ENCODE data around the gene PCF11. TPM values are rescaled to one million over a fixed set of nuclear protein-coding genes. Genes with fewer than 3 reads are reported as not detected.
"Not testable (repeated sequence)": the region's sequence is repeated elsewhere in the genome, so short reads cannot be mapped to it uniquely, and the experiment has no call there.

The PCF11 gene
- total RNA-seq, 1 donor from 2014 or later, result 46.7 TPM

DNA sequence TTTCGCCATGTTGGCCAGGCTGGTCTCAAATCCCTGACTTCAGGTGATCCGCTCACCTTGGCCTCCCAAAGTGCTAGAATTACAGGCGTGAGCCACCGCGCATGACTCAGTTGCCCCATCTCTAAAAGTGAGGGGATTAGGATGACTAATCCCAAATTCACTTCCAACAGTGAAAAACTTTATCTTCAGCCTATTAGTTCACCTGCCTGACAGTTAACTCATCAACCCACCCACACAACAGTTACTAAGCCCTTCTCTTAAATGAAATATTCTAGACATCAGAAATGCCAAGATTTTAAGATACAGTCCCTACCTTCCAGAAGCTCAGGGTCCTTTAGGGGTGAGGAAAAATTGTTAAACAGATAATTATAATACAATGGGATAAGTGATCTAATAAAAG, 34.6 kb downstream of the PCF11 start:
- DNase-seq (ENCODE audit: low spot score), result no peak

DNA sequence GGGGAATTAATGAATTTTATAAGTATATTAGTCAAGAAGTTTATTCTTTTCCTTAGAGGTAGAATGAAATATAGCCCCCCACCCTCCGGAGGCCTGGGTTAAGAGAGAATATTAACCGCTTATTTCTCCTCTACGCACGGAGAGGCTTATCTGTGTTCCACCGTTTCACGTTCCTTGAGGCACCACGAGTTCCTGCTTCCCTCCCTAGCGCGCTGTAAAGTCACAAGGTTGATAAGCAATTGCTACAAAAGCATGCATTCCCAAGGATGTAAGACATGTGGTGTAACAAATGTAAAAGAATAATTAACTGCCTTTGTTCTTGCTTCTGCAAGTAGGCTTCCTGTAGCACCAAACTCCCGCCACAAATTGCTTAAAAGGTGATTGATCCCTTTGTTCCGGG, 35.1 kb downstream of the PCF11 start:
- no peak for DNase-seq (ENCODE audit: low spot score)

DNA sequence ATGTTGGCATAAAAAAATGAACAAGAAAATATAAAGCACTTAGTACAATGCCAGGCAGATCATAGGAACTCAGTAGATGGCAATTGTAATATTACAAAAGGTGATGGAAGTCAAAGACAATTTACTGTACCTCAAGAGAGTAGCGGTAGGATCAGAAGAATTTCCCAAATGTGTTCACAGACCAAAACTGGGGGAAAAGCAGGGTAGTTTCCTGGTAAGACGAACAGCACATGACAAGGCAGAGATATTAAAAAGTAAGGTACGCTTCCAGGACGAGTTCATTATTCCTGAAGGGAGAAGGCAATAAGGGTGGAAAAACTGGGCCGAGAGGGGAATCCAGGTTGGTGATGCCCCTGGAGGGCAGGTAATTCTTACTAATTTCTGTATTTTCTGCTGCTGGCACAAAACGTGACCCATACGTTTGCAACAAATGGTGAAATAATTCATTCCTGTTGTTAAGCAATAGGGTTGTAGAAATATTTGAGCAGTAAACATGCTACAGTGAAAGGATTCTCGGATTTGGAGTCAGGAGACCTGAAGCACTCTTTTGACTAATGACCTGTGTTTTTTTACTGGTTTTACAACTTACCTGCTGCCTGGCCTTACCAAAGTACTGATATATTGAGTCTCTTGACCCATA, 35.8 kb downstream of the PCF11 start:
- DNase-seq (ENCODE audit: low spot score), result no peak

DNA sequence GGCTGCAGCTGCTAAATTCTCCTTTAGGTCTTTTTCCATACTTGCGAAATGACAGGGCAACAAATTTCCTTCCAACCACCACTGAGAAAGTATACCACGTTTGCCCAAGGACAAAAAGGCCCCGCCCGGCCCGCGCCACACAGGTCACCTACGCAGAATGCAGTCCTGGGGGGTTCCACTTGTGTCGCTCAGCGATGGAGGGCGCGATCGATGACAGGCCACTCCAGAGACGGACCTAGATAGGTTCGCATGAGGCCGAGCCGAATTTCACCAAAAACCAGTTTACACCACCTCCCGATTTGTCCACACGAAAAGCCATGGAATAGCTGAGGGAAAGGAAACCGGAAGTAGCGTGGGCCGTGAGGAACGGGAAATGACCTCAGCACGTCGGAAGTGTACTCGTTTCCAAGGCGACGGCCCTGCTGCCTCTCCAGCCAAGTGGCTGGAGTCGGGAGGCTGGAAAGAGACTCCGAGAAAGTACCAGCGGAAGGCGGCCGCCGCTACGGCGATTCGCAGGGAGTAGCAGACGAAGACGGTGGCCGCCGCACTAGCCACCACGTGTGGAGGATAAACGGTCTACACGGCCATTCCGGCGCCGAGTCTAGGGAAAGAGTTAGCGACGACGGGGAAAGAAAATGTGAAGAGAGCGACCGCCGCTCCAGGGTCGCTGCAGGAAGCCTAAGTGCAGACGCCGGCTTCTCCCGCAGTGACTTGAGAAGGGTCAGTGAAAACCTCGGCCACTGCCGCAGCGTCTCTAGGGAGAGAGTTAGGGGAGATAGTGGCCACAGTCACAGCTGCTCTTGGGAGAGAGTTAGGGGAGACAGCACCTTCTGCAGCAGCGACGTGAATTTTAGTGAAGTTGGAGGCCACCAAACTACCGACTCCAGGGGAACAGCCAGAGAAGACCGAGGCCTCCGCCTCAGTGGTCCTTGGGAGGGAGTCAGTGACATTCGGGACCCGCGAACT, 36.7 kb downstream of the PCF11 start, which contains the start of gene ANKRD42:
Gene ANKRD42, plus strand, starts transcription at position 398 of the 966 bp plus-strand sequence. CDS start 959 bp downstream, outside the sequence.
- peak; percentile 95 for DNase-seq (ENCODE audit: low spot score)

DNA sequence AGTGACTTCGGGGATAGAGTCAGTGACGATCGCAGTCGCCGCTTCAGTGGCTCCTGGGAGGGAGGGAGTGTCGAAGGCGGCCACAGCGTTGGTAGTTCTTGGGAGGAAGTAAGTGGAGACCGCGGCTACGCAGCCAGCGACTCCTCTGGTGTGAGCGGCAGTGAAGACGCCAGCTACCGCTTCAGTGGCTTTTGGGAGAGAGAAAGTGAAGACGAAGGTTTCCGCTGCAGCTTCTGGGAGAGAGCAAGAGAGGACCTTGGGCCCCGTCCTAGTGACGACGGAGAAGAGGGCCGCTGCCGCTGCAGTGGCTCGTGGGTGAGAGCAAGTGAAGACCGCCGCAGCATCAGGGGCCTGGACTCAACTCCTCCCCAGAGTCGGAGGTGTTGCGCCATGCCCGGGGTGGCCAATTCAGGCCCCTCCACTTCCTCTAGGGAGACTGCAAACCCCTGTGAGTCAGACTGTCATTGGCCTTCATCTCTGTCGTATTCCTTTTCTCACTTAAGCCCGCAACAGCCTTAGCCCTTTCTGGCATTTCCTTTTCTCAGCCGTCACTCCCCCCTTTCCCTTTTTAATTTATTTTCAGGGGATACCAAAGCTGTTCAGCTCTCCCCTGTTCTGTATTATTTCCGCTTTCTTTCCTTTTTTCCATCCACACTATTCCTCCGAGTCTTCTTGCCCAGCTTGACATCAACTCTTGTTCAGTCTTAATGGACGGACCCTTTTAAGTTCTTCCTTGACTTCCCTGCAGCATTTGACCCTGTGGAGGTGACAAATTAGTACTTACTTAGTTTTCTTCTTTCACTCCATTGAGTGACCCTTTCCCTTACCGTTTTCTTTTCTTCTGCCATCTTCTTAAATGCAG, 37.6 kb downstream of the PCF11 start:
- peak; percentile 34 for DNase-seq (ENCODE audit: low spot score)

DNA sequence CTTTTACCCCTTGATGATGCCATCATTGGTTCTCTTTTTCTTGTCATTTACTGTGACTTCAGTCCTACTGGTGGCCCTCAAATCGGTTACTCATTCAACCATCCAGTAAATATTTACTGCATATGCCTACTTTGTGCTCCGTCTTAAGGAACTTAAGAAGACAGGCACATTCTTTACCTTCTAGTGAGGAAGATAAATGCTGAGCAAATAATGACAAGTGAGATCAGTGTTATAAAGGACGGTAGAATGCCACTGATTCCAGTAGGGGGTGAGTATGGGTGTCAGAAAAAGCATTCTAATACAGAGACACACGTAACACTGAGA, 38.2 kb downstream of the PCF11 start:
- DNase-seq (ENCODE audit: low spot score), result no peak

DNA sequence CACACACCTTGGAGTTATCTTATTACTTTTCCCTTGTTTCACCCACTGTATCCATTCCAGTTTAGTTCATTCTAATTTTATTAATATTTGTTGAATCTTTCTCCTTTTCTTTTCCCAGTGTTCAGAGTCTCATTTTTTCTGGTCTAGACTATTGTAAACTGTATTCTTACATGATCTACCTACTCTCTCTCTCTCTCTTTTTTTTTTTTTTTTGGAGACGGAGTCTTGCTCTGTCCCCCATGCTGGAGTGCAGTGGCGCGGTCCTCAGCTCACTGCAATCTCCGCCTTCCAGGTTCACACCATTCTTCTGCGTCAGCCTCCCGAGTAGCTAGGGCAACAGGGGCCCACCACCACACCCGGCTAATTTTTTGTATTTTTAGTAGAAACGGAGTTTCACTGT, 38.7 kb downstream of the PCF11 start:
- no peak for DNase-seq (ENCODE audit: low spot score)

DNA sequence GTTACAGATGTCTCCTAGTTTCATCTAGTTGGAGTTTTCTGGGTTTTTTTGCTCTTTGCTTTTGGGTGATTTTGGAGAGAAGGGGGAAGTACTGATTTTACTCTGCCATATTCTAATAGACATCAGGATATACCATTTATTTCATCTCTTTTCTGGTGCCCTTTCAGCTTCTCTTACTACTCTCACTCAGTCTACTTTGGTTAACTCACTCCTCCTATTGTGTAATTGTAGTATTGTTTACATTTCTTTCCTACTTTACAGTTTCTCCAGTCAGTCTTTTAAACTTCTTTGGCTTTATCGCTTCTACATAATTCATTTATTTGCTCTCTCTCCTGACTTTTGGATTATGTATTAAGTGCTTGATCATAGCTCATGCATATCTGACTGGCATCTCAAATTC, 43.1 kb downstream of the PCF11 start:
- no peak for DNase-seq (ENCODE audit: low spot score)

DNA sequence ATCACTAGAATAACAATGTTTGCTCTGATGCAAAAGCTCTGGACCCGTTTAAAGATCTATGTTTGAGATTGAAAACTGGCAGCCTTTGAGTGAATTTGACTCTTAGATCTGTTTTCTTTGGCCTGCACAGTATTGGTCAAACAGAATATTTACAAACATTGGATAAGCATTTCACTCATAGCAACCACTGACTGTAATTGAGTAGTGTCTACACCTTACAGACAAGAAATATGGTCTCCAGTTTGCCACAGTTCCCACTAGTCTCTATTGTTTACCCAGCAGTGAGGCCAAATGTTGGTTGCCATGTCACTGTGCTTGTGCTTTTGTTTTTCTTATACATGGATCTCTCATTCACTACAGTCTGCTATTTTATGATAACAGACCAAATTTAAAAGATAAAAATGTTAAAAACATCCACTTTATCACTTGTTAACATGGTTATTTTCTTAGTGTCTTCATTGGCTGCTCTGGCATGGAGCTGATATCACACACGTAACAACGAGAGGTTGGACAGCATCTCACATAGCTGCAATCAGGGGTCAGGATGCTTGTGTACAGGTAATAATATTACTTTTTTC, 48.8 kb downstream of the PCF11 start:
- no peak for DNase-seq (ENCODE audit: low spot score)

DNA sequence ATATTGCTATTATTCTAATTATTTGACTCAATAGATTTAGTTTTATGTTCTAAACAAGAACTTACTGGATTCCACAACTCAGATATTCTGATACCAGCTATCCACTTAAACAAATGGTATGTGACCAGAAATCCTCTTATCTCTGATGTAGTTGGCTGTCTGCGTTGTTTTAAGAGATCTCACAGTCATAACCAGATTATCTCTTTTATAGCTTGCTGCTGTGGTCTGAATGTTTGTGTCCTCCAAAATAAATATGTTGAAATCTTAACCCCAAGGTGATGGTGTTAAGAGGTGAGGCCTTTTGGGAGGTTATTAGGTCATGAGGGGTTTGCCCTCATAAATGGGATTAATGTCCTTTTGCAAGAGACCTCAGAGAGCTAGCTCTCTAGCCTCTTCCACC, 49.3 kb downstream of the PCF11 start:
- DNase-seq (ENCODE audit: low spot score), result no peak

DNA sequence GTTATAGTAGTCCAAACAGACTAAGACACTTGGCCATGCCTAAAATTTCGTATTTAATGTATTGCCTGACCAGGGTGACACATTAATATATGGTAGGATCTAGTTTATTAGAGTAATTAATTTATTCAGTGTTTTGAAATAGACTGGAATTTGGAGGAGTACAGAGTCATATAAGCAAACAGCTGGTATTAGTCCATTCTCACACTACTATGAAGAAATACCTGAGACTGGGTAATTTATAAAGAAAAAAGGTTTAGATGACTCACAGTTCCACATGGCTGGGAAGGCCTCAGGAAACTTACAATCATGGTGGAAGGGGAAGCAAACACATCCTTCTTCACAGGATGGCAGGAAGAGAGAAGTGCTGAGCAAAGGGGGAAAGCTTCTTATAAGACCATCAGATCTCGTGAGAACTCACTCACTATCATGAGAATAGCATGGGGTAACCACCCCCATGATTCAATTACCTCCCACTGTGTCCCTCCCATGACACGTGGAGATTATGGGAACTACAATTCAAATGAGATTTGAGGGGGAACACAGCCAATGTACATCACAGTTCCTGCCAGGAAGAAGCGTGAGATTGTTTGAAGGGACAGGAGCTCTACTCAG, 49.9 kb downstream of the PCF11 start:
- not testable (repeated sequence) for DNase-seq (ENCODE audit: low spot score)

DNA sequence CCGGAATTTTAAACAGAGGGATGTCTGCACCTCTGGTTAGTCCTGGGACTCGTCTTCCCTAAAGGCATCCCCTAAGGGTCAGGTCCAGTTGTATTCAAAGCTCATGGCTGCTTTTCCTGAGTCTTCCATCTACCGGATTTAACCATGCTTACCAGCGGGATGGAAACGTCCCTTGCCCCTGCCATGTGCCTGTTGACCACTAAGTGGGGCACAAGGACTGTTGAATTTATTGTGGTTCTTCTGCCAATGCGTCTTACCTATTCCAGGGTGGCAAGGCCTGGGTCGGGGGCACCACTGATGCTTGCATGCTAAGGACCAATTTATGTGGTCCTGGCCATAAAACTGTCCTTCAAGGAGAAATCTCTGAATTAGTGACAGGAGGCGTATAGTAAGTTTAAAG, 62.2 kb downstream of the PCF11 start:
- no peak for DNase-seq (ENCODE audit: low spot score)

DNA sequence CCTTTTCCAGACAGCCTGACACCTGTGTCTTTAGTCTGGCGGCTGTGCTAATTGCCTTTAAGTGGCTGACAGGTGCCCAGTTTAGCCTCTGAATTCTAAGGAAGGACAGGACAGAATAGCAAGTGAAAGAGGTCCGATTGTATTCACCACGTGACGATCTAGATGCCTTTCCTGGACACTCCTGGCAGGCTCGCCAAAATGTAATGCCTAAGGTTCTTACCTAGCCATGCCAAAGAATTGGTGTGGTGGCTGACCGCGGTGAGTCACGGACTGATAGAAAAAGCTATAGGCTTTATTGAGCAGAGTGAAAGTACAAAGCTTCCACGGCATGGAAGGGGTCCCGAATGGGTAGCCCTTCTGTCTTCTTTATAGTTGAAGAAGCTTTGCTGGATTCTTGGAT, 63.3 kb downstream of the PCF11 start:
- no peak for DNase-seq (ENCODE audit: low spot score)

DNA sequence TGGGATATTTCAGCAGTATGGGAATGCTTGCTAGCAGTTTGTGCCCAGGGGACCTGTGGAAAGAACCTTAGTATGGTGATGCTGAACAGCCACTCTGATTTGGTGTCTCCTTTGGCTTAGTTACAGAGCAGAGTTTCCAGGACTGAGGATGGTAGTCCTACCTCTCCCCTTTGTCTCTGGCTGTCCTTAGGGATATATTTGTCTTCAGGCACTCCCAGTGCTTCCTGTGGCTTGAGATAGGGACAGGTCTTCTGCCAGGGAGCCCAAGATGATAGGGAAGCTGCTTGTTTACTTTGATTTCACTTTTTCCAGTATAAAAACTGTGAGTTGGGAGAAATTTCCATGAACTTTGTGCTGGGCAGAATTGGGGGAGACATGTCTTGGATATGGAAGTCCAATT, 64.8 kb downstream of the PCF11 start:
- no peak for DNase-seq (ENCODE audit: low spot score)

DNA sequence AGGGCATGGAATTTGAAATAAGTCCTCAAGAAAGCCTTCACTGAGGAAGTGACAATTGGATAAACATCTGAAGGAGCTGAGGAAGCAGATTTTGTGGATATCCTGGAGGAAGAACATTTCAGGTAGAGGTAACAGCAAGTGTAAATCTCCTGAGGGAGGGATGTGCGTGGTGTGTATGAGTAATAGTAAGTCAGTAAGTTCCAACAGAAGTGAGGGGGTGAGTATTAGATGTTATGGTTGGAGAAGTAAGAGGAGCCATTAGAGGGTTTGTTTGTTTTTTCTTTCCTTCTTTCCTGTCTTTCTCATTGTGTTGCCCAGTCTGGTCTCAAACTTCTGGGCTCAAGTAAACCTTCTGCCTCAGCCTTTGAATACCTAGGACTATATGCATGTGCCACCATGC, 65.6 kb downstream of the PCF11 start:
- DNase-seq (ENCODE audit: low spot score), result no peak

DNA sequence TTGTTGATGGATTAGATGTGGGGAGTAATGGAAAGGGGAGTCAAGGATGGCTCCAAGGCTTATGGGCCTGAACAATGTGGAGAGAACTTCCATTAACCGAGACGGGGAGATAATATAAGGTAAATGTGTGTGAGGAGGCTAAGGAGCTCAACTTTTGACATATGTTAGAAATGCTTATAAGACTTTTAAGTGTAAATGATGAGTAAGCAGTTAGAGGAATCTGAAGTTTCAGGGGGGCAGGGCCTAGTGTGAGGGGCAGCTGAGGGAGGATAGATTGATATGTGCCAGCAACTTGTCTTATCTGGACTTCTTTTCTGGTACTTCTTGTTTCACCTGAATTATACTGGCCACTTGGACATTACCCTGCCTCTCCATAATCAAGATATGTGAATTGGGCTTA, 66.5 kb downstream of the PCF11 start:
- DNase-seq (ENCODE audit: low spot score), result no peak

DNA sequence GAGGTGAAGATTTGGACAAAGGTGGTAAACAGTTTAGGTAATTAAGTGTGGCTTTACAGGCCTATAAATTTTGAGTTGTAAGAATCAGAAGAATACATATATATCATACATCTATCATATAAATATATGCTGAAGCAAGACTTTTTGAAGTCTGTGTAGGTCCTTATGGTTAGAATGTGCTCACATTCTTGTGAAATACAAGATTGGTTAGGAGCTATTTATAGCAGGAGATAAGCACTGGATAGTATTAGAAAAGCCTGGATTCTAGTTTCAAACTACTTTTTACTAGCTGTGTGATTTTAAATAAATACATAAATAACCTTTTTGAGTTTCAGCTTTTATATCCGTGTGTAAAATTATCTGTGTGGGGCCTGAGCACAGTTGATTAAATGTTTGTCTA, 78.9 kb downstream of the PCF11 start:
- DNase-seq (ENCODE audit: low spot score), result no peak

Measured in mucosa of gallbladder (tissue), 1 donor.